ENCODE measurements around the gene DLG2. TPM values are rescaled to one million over a fixed set of nuclear protein-coding genes. Genes with fewer than 3 reads are reported as not detected.

Gene DLG2
- total RNA-seq, 3 donors from 2014 or later = 4.3 to 12.3 (median 6.9) TPM

DNA sequence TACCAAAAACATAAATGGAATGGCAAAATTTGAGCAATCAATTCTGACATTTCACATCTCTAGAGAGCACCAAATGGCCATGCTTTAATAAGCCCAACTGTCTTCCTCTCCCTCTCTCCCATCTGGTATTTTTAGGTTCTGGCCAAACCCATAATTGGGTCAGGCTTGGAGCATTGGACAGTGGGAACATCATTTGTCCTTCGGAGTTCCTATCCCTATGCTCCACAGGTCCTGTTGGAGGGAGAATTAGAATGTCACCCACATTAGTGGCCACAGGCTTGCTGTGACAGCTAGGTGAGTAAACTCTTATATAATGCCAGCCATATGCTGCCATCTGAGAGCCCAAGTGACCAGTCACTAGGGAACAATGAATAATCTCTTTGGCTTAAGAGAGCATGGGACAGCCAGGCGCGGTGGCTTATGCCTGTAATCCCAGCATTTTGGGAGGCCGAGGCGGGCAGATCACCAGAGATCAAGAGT lies 2090.0 kb downstream of the DLG2 start:
- Histone ChIP-seq H3K27me3 (no peaks in the 10 kb centered on the region), H3K36me3 (no peaks in the 10 kb centered on the region), H3K27ac (no peak overlapping the region), H3K4me3 (no peak overlapping the region), H3K9me3 (no peaks in the 10 kb centered on the region), H3K4me1 (no peaks in the 10 kb centered on the region)
- intact Hi-C loops (cut with DNase I; ENCODE audit: low total_unique reads) = no loop called here
- TF ChIP-seq POLR2AphosphoS5 (IDR thresholded peaks at IDR 0.05) (no peak), POLR2A (IDR thresholded peaks at IDR 0.05) (no peak)
- TF ChIP-seq, protein P1, sequence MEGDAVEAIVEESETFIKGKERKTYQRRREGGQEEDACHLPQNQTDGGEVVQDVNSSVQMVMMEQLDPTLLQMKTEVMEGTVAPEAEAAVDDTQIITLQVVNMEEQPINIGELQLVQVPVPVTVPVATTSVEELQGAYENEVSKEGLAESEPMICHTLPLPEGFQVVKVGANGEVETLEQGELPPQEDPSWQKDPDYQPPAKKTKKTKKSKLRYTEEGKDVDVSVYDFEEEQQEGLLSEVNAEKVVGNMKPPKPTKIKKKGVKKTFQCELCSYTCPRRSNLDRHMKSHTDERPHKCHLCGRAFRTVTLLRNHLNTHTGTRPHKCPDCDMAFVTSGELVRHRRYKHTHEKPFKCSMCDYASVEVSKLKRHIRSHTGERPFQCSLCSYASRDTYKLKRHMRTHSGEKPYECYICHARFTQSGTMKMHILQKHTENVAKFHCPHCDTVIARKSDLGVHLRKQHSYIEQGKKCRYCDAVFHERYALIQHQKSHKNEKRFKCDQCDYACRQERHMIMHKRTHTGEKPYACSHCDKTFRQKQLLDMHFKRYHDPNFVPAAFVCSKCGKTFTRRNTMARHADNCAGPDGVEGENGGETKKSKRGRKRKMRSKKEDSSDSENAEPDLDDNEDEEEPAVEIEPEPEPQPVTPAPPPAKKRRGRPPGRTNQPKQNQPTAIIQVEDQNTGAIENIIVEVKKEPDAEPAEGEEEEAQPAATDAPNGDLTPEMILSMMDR (IDR thresholded peaks at IDR 0.05) = no peak
- DNase-seq (ENCODE audit: low spot score in 2 of 2) = no peak

DNA sequence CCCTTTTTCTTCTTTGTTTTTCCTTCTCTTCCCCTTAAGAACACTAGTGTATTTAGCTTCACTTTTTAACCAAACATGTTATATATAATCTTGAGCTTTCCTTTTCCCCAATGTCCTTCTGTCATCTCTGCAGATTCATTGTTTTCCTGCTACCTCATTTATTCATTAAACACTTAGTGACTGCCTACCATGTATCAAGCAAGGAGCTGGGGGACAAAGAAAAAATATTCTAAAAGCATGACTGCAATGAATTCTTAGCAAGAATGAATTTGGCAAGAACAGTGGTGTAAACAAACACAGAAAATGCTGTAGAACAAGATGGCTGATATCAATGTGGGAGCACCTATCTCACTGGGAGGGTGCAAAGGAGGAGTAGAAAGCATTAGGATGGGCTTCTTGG lies 2094.0 kb downstream of the DLG2 start:
- Histone ChIP-seq H3K27me3 (no peaks in the 10 kb centered on the region), H3K27ac (no peak overlapping the region), H3K36me3 (no peaks in the 10 kb centered on the region), H3K4me3 (no peak overlapping the region), H3K9me3 (no peaks in the 10 kb centered on the region), H3K4me1 (no peaks in the 10 kb centered on the region)
- no peak for DNase-seq (ENCODE audit: low spot score in 2 of 2)
- TF ChIP-seq, protein P1 (IDR thresholded peaks at IDR 0.05) = no peak
- TF ChIP-seq POLR2A (IDR thresholded peaks at IDR 0.05) (no peak), POLR2AphosphoS5 (IDR thresholded peaks at IDR 0.05) (no peak)
- intact Hi-C loops (cut with DNase I; ENCODE audit: low total_unique reads) = no loop called here

DNA sequence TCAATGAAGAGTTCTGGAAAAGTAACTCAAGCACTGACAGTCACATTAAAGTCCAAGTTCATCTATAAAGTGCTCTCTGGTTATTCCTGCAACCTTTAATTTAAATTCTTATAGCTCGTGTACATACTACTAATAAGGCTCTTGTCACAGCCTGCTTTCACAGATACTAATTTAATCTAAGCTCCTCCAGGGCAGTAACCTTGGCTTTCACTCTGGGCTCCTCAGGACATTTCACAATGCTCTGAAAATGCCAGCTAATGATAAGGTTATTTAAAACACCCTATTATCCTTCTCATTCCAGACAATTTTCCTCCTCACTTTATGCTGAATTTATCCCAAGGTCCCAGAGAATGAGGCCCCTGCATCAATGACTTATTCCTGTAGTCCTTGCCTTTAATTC lies 2098.3 kb downstream of the DLG2 start:
- TF ChIP-seq POLR2AphosphoS5 (IDR thresholded peaks at IDR 0.05) (no peak), POLR2A (IDR thresholded peaks at IDR 0.05) (no peak)
- TF ChIP-seq, protein P1 (IDR thresholded peaks at IDR 0.05) = no peak
- no peak for DNase-seq (ENCODE audit: low spot score in 2 of 2)
- no peak overlapping the region for H3K4me3 ChIP-seq

DNA sequence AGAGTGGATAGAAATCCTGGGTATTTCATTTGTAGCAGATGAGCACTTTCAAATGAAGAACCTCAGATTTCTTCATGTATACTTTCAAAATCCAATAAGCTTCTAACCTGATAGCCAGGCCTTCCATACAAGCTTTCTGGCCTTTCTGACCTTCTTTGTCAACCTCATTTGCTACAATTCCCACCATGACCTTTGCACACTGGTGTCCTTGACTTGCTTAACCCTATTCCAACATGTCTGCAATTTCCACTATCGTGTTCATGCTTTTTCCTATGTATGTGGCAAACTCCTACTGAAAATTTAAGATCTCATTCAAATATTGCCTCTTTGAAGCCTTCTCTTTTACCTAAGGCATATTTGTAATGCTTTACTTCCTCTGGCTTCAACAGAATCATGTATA lies 2098.9 kb downstream of the DLG2 start:
- TF ChIP-seq POLR2AphosphoS5 (IDR thresholded peaks at IDR 0.05) (no peak), POLR2A (IDR thresholded peaks at IDR 0.05) (no peak)
- TF ChIP-seq, protein P1 (IDR thresholded peaks at IDR 0.05) = no peak
- intact Hi-C loops (cut with DNase I; ENCODE audit: low total_unique reads) = no loop called here
- H3K4me3 ChIP-seq = no peak overlapping the region
- H3K27ac ChIP-seq = no peak overlapping the region
- H3K36me3 ChIP-seq = no peaks in the 10 kb centered on the region
- no peaks in the 10 kb centered on the region for H3K27me3 ChIP-seq
- H3K4me1 ChIP-seq = no peaks in the 10 kb centered on the region
- H3K9me3 ChIP-seq = no peaks in the 10 kb centered on the region
- no peak for DNase-seq (ENCODE audit: low spot score in 2 of 2)

More for the DNA sequence above, 2098.3 kb downstream of the DLG2 start:
- Histone ChIP-seq H3K4me1 (no peaks in the 10 kb centered on the region), H3K36me3 (no peaks in the 10 kb centered on the region), H3K27ac (no peak overlapping the region), H3K27me3 (no peaks in the 10 kb centered on the region), H3K9me3 (no peaks in the 10 kb centered on the region)
- intact Hi-C loops (cut with DNase I; ENCODE audit: low total_unique reads) = no loop called here

DNA sequence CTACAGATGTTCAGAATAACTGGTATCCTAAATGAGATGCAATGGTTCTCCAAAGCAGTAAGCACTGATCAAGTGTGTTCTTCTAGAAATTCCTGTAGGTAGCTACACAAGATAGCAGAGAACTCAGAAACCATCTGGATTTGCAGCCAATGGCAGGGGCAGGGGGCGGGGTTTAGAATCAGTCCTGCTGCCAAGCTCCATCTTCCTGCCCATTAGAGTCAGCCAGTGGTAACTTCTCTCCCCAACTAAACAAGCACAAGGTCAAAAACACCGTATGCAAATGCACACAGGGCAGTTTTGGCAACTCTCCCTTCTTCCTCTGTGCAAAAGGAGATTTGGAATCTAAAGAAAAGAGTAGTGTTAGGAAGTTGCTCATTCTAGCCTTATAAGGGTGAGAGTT lies 2103.5 kb downstream of the DLG2 start:
- Histone ChIP-seq H3K4me1 (no peaks in the 10 kb centered on the region), H3K9me3 (no peaks in the 10 kb centered on the region), H3K36me3 (no peaks in the 10 kb centered on the region), H3K4me3 (no peak overlapping the region), H3K27ac (no peak overlapping the region), H3K27me3 (no peaks in the 10 kb centered on the region)
- intact Hi-C loops (cut with DNase I; ENCODE audit: low total_unique reads) = no loop called here
- TF ChIP-seq, protein P1 (IDR thresholded peaks at IDR 0.05) = no peak
- TF ChIP-seq POLR2AphosphoS5 (IDR thresholded peaks at IDR 0.05) = no peak
- DNase-seq (ENCODE audit: low spot score in 2 of 2) = no peak
